Measurements from ENCODE around the gene SNX6.
"Not testable (repeated sequence)": the region's sequence is repeated elsewhere in the genome, so short reads cannot be mapped to it uniquely, and the experiment has no call there.

GRCh38 chr14:34549276-34549966 is 80.5 kb downstream of the SNX6 start:
- TF ChIP-seq CTCF (IDR thresholded peaks at IDR 0.05; ENCODE audit: low read depth, low read length); POLR2A (IDR thresholded peaks at IDR 0.05; ENCODE audit: extremely low read depth, insufficient read length): not testable (repeated sequence)
- TF ChIP-seq, protein P1, sequence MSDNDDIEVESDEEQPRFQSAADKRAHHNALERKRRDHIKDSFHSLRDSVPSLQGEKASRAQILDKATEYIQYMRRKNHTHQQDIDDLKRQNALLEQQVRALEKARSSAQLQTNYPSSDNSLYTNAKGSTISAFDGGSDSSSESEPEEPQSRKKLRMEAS (IDR thresholded peaks at IDR 0.05; ENCODE audit: low read depth, low read length): not testable (repeated sequence)
